KMS-11 (cell line): ENCODE results near the gene CCT8.

Experiments used
- H2AFZ ChIP-seq: fragments of 200-600 bp; sonication (generic); 2 replicates; pipeline ENCODE4 v1.6.1; 2016; ENCODE audit warnings: antibody characterized with exemption, mixed run types, low read depth
- H3K27ac ChIP-seq: fragments of 200-600 bp; sonication (generic); 2 replicates; pipeline ENCODE4 v1.6.1; 2016; ENCODE audit warnings: mild to moderate bottlenecking, mixed run types
- H3K27me3 ChIP-seq: fragments of 200-600 bp; sonication (generic); 2 replicates; pipeline ENCODE4 v1.6.1; 2017; ENCODE audit warnings: mild to moderate bottlenecking, low read depth, mixed run types, moderate library complexity; ENCODE audit not compliant: insufficient read depth
- H3K36me3 ChIP-seq: fragments of 200-600 bp; sonication (generic); 2 replicates; pipeline ENCODE4 v1.6.1; 2017; ENCODE audit warnings: mild to moderate bottlenecking, mixed run types; ENCODE audit not compliant: insufficient read depth
- H3K4me1 ChIP-seq: fragments of 200-600 bp; sonication (generic); 2 replicates; pipeline ENCODE4 v1.6.1; 2016; ENCODE audit warnings: mild to moderate bottlenecking, low read depth, mixed run types; ENCODE audit not compliant: poor library complexity, severe bottlenecking
- H3K4me2 ChIP-seq: fragments of 200-600 bp; sonication (generic); 2 replicates; pipeline ENCODE4 v1.7.0; 2016; ENCODE audit warnings: mild to moderate bottlenecking, mixed run types
- H3K4me3 ChIP-seq: fragments of 200-600 bp; sonication (generic); IDR thresholded peaks from 2 replicates; pipeline ENCODE4 v1.6.1; 2017; ENCODE audit warnings: low read depth, low read length, mixed read lengths; ENCODE audit not compliant: insufficient read depth
- H3K79me2 ChIP-seq: fragments of 200-600 bp; sonication (generic); 2 replicates; pipeline ENCODE4 v1.6.1; 2016; ENCODE audit warnings: low read depth, mixed run types; ENCODE audit not compliant: insufficient read depth
- H3K9ac ChIP-seq: fragments of 200-600 bp; sonication (generic); 2 replicates; pipeline ENCODE4 v1.6.1; 2016; ENCODE audit warnings: mild to moderate bottlenecking, mixed run types
- H4K20me1 ChIP-seq: fragments of 200-600 bp; sonication (generic); 2 replicates; pipeline ENCODE4 v1.6.1; 2016; ENCODE audit warnings: mild to moderate bottlenecking, mixed run types; ENCODE audit not compliant: insufficient read depth
- TF ChIP-seq, protein P1 (sequence below): fragments of 200-600 bp; sonication (generic); conservative IDR thresholded peaks from 2 replicates; pipeline ENCODE4 v1.6.1; 2017; ENCODE audit warnings: low read depth, mild to moderate bottlenecking, antibody characterized with exemption, low read length, moderate library complexity, mixed read lengths

Gene CCT8, protein sequence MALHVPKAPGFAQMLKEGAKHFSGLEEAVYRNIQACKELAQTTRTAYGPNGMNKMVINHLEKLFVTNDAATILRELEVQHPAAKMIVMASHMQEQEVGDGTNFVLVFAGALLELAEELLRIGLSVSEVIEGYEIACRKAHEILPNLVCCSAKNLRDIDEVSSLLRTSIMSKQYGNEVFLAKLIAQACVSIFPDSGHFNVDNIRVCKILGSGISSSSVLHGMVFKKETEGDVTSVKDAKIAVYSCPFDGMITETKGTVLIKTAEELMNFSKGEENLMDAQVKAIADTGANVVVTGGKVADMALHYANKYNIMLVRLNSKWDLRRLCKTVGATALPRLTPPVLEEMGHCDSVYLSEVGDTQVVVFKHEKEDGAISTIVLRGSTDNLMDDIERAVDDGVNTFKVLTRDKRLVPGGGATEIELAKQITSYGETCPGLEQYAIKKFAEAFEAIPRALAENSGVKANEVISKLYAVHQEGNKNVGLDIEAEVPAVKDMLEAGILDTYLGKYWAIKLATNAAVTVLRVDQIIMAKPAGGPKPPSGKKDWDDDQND

DNA sequence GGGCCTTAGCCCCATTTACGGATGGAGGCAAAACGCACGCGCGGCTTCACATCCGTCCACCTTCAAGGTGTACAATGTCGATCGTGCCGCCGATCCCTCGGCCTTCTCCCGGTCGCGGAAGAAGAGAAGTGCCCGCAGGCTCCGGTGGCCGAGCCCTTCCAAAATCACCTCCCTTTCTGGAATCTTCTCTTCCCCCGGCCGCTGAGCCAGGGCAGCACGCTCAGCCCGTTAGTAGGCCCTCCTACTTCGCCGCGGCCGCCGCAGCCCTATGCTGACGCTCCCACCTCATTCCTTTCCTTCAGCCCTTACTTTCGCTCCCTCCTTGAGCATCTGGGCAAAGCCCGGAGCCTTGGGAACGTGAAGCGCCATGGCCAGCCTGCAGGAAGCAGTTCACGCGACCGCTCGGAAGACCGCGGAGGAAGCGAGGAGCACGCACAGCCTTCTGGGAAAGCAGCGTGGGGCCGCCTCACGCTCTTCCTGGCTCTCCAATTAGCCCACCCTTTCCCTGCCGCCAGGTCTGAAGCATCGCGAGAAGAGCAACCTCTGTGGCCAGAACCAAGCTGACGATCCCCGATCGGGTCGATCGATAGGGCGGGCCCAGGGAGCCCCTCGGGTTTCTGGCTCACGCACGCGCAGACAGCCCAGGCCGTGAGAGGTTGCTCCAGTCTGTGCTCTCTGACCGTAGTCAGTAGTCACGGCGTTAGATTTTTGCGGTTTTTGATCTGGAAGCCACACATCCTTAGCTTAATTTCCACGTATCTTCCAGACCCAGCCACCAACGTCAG is at the start of gene CCT8:
CCT8 (minus strand) TSS at position 427 of the 785 bp plus-strand sequence; CDS start at position 369, 58 bp downstream.
- H3K4me1 ChIP-seq: peaks cover 48% of the 10 kb centered on the region
- peak within 1 kb of the TSS; percentile 56 for H3K4me3 ChIP-seq
- H3K4me2 ChIP-seq: peak within 1 kb of the TSS; percentile 100
- peak within 1 kb of the TSS; percentile 80 for H2AFZ ChIP-seq
- H3K27me3 ChIP-seq: no peaks in the 10 kb centered on the region
- H4K20me1 ChIP-seq: peaks cover 28% of the 10 kb centered on the region
- H3K9ac ChIP-seq: peak within 1 kb of the TSS; percentile 96
- peaks cover 16% of the 10 kb centered on the region for H3K36me3 ChIP-seq
- H3K79me2 ChIP-seq: peaks cover 55% of the 10 kb centered on the region
- TF ChIP-seq, protein P1, sequence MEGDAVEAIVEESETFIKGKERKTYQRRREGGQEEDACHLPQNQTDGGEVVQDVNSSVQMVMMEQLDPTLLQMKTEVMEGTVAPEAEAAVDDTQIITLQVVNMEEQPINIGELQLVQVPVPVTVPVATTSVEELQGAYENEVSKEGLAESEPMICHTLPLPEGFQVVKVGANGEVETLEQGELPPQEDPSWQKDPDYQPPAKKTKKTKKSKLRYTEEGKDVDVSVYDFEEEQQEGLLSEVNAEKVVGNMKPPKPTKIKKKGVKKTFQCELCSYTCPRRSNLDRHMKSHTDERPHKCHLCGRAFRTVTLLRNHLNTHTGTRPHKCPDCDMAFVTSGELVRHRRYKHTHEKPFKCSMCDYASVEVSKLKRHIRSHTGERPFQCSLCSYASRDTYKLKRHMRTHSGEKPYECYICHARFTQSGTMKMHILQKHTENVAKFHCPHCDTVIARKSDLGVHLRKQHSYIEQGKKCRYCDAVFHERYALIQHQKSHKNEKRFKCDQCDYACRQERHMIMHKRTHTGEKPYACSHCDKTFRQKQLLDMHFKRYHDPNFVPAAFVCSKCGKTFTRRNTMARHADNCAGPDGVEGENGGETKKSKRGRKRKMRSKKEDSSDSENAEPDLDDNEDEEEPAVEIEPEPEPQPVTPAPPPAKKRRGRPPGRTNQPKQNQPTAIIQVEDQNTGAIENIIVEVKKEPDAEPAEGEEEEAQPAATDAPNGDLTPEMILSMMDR: no peak
- peak within 1 kb of the TSS; percentile 85 for H3K27ac ChIP-seq

DNA sequence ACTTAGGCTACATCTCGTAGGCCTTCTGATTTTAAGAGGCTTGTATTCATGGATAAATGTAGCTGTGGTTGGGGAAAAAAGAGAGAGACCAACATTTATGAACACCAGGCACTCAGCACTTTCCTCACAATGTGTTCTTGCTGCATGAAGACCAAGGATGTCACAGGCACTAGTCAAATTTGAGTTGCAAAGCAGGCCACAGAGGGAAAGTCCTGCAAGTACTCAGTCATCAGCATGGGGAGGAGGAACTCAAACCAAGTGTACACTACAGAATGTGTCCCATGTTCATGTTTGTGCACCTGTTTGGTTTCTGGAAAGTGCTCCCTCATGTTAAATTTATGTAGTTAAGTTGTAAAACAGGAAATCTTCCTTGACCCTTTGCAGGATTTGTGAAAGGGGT is 48.3 kb upstream of the CCT8 start:
- no peaks in the 10 kb centered on the region for H3K27me3 ChIP-seq
- H2AFZ ChIP-seq: no peak overlapping the region
- TF ChIP-seq, protein P1: no peak
- H3K27ac ChIP-seq: 0 out of 2 replicates have a peak overlapping the region, but pooled peaks have one; percentile 10
- peaks cover 66% of the 10 kb centered on the region for H3K4me1 ChIP-seq
- no peaks in the 10 kb centered on the region for H4K20me1 ChIP-seq
- H3K9ac ChIP-seq: no peak overlapping the region
- H3K36me3 ChIP-seq: no peaks in the 10 kb centered on the region
- H3K79me2 ChIP-seq: no peaks in the 10 kb centered on the region
- H3K4me2 ChIP-seq: no peak overlapping the region
- H3K4me3 ChIP-seq: no peak overlapping the region

DNA sequence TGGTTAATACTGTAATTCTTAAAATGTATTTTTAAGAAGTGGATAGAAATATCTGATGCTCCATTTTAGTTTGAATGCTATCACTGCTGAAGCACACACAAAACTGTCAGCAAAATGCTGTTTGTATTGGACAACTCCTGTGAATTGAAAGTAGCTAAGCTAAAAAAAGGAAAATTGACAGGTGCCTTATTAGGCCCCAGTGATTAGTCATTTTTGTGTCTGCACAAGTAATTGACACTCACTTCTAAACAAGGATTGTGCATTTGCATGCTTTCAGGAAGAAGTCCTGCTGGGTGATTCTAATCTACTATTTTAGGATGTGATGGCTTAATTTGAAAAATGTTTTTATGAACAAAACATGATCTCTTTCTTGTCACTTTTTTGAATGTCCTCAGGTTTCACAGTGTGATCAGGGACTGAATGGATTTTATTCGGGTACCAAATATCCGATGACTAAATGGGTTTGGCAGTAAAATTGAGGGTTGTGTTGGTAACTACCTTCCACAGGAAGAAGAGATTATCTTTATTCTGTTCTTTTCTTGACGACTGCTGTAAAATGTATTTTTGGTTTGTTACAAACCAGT is 44.0 kb upstream of the CCT8 start:
- Histone ChIP-seq H3K27me3 (no peaks in the 10 kb centered on the region), H3K36me3 (no peaks in the 10 kb centered on the region), H4K20me1 (no peaks in the 10 kb centered on the region), H3K79me2 (no peaks in the 10 kb centered on the region), H3K4me2 (peak overlapping the region; percentile 20), H3K4me3 (no peak overlapping the region), H2AFZ (no peak overlapping the region), H3K4me1 (peaks cover 35% of the 10 kb centered on the region), H3K9ac (no peak overlapping the region), H3K27ac (no peak overlapping the region)
- TF ChIP-seq, protein P1: no peak

DNA sequence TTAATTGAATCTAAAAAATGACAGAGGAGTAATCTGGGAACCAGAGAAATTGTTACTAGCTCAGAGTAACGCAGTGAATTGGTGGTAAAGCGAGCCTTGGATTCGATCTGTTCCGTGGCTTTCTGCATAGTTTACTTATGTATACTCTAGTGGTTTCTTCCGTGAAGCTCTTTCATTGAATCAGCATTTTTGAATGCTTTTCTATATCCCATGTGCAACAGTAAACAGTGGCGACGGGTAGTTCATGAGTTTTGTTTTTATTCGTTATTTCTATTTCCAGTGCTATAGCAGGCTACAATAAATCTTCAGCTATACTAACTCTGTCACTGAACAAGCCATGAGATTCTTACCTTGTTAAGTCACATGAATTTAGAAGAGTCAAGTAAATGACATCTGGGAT is 42.5 kb upstream of the CCT8 start:
- Histone ChIP-seq H3K79me2 (no peaks in the 10 kb centered on the region), H2AFZ (no peak overlapping the region), H3K9ac (no peak overlapping the region), H3K27ac (no peak overlapping the region), H3K4me3 (no peak overlapping the region), H3K4me1 (peaks cover 20% of the 10 kb centered on the region), H3K4me2 (no peak overlapping the region), H3K36me3 (no peaks in the 10 kb centered on the region), H3K27me3 (no peaks in the 10 kb centered on the region), H4K20me1 (no peaks in the 10 kb centered on the region)
- TF ChIP-seq, protein P1: no peak
